Middle frontal gyrus (tissue), 1 donor: ENCODE results near the gene KDM2B.

Experiments
- DNase-seq: peaks from one replicate; pipeline ENCODE4 v3.0.0-alpha.2; 2015; ENCODE audit warnings: low spot score; ENCODE audit errors: extremely low spot score

Gene KDM2B

DNA sequence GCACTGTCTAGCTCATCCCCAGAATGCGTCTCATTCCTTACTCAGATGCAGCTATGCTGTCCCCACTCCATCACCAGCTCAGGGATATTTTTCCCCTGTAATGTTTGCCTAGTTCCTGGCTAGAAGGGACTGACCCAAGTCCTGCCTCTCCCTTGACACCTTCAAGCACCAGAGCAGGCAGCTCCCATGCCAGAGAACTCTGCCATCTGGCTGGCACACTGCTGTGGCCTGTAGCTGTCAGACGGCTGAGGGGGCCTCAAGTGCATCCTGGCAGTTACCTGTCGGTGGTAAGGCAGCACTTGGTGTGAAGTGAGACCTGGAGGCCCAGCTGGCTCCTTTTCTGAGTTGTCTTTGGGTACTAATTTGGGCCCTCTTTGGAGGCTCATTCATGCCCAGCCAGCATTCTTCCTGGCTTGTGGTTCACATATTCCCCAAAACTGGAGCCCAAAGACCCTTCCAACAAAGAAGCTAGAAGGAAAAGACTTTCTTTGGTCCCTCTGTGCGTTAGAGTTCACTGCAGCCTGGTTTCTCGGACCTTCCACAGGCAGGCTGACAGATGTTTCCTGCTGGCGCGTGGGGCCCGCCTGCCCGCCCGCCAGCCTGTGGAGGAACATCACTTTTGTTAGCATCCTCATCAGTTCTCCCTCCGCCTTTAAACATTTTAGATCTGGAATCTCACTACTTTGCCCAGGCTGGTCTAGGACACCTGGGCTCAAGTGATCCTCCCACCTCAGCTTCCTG is 147.9 kb downstream of the KDM2B start:
- DNase-seq = no peak

DNA sequence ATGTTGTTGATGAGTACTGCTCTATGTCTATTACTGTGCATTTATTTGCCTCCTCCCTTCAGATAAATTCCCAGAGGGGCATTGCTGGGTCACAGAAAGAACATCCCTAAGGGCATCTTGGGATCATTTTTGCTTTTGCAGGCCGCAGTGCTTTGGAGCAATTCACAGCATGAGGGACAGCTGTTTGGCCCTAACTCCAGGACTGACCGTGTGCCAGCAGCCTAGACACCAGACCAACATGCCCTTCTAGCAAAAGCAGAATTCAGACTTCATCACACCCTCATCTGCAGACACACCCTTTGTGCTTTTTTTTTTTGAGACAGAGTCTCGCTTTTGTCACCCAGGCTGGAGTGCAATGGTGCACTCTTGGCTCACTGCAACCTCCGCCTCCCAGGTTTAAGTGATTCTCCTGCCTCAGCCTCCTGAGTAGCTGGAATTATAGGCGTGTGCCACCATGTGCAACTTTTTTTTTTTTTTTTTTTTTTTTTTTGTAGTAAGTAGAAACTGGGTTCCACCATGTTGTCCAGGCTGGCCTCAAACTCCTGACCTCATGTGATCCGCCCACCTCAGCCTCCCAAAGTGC is 149.9 kb downstream of the KDM2B start:
- DNase-seq = no peak

DNA sequence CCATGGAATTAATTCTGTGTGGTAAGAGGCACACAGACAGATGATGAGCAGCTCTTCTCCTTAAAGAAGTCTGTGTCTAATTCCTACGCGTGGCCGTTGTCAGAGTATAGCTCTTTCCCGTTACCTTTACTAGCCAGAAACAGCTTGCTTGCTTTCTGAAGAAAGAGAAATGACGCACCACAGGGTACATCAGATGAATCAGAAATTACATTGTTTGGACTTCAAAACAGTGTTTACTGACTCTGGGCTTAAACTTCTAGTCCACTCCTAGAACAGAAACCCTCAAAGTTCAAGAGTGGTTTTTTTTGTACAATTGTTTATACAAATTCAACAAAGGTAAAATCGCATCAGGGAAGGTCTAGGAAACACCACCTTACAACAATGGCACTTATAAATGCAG is 151.9 kb downstream of the KDM2B start:
- DNase-seq = no peak

DNA sequence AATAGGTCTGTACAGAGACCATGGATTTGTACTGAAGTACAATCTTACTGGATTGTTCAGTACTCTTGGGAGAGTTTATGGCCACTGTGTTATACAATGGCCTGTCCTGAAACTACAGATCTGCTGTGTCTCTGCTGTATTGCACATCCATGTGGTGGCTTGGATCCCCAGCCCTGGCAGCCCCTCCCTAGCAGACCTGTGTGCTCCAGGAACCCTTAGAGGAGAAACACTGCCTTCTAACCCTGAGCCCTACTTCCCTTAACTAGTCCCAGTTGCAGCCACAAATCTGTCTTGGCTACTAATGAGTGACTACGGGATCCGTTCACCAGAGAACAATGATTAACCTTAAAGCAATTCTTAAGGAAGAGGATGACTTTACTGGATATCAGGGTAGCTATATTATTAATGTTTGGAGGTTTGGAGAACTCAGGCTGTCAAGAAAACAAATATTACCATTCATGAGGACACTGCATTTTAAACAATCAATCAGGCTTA is 153.2 kb downstream of the KDM2B start:
- no peak for DNase-seq

DNA sequence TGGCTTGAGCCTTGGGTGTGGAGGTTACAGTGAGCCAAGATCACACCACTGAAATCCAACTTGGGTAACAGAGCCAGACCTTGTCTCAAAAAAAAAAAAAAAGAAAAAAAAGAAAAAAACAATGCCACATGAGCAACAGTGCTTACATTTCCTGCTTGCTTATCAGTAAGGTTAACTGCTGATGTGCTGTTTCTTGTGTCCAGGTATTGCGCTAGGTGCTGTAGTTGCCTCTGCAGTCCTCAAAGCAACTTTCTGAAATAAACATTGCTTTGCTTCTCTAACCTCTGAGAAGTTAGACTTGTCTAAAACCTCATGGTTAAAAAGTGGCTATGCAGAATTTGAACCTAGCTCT is 156.2 kb downstream of the KDM2B start:
- no peak for DNase-seq

DNA sequence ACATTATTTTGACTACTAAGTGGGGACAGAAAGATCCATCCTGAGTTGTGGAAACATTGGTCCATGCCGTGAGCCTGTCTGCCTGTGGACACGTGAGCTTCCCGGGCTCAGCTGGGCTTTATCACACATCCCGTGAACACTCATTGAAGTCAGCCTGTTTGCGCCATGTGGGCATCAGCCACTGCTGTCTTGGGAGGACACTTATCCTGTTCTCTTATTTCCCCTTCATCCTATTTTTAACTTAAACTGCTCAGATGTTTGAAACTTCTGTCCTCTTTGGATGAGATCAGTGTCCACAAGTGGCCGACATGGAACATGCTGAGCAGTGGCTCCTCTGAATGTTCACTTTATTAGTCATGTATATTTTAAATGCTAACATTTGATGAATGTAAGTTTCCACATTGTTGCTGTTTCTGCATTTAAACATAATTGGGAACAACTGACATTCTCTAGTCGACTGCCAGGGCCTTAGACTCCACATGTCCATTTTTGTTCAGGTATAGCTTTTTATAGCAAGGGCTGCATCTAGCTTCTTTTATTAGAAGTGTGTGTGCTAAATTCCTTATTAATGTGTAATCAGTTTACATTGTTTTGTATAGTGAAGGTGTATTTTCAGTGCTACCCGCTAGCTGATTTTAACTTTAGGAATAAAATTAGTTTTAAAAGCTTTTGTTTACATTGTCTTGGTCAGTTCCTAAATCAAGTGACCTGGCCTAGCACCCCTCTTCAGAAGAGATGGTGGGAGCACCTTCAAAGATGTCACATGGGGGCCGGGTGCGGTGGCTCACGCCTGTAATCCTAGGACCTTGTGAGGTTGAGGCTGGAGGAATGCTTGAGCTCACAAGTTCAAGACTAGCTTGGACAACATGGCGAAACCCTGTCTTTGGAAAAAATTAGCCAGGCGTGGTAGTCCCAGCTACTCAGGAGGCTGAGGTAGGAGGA is 156.9 kb downstream of the KDM2B start:
- DNase-seq = no peak

DNA sequence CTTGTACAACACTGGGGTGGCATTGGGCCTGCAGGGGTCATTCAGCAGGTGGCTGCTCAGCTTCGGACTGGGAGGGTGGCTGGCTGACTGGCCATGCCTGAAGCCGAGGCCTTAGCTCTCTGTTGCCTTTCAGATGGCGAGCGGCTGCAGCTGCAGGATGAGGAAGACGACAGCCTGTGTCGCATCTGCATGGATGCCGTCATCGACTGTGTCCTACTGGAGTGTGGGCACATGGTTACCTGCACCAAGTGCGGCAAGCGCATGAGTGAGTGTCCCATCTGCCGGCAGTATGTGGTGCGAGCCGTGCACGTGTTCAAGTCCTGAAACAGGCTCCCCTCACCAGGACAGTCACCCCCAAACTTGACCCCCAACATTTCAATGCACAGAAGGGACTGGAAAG is 157.6 kb downstream of the KDM2B start:
- no peak for DNase-seq

DNA sequence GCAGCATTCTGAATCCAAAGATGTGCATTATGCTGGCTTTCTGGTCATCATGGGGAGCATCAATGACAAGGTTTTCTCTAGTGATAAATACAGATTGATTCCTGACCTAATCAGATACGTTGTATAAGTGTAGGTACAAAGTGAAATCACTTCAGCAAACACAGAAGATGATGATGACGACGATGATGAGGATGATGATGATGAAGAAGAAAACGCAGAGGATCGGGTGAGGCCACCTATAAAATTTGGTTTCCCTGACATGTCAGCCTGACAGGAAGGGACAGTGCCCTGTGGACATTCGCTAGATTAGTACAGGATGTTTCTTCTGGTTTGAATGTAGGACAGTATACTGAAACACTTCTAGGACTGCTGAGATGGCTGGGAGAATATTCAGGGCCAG is 160.7 kb downstream of the KDM2B start:
- DNase-seq = no peak

DNA sequence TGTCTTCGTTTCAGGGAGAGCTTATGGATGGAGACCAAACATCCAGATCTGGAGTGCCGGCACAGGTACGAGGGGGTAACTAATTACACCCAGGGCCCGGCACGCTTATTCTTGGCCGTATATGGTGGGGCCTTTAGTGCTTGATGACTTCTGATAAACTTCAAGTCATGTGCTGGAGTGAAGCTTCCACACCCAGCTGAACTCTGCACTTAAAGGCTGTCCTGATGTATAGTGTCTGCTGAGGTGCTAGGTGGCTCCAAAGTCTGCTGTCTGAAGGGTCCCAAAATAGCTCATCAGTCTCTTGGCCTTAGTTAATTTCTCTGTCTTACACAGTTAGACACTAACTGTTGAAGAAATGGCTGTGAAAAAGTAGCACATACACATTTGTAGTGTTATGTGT is 163.0 kb downstream of the KDM2B start:
- no peak for DNase-seq

DNA sequence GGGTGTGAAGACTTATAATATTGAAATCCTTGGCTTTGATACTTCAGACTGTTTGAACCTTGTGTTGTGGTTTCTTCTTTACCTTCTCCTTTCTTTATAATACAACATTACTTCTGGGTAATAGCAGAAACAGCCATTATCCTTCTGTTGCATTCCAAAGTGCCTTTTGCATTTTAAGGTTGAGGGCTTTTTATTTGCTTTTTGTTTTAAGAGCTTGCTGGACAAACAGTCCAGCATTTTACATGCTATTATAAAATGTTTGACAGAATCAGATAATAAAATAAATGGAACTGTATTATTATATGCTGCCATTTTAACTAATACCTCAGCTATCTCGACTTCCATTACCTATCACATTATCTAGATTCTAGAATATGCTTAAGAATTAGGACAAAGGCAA is 166.9 kb downstream of the KDM2B start:
- DNase-seq = no peak

DNA sequence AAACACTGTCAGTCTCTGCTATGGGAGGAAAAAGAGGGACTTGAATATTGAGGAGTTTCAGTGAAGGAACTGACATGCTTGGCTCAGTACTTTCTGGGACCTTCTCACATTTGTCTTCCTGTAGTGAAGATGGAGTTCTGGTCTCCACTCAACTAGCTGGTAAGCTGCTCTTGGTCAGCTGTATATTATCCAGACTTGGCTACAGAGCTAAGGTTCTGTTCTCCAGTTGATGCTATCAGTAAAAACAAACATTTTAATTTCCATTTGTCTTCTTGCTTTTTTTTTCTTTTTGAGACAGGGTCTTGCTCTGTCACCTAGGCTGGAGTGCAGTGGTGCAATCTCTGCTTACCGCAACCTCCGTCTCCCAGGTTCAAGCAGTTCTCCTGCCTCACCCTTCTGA is 175.6 kb downstream of the KDM2B start:
- no peak for DNase-seq

DNA sequence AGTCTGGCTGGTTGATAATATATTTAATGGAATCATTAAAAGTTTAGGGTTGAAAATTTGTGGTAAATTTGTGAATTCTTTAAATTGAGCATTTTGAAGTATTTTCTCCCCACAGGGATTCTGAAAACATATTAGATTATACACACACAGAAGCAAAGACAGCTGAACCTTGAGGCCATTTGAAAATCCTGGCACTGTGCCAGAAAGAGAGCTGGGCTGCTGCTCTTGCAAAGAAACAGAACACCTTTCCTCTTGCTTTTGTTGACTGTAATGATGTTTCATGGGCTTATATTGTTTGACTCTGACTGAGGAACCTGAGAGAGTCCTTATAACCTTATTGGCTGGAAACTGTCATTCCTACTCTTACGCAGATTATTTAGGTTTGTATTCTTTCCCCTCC is 176.1 kb downstream of the KDM2B start:
- no peak for DNase-seq

DNA sequence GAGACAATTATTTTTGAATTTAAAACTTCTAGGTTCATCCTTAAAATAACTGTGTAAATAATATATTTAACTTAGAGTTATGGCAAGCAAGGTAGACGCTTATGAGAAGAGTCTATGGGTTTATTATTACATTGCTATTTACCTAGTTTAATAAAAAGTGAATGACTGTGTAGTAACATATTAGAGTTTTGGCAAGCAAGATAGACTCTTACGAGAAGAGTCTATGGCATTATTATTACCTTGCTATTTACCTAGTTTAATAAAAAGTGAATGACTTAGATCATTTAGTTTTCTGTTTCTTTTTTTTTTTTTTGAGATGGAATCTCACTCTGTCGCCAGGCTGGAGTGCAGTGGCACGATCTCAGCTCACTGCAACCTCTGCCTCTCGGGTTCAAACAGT is 177.1 kb downstream of the KDM2B start:
- DNase-seq = no peak

DNA sequence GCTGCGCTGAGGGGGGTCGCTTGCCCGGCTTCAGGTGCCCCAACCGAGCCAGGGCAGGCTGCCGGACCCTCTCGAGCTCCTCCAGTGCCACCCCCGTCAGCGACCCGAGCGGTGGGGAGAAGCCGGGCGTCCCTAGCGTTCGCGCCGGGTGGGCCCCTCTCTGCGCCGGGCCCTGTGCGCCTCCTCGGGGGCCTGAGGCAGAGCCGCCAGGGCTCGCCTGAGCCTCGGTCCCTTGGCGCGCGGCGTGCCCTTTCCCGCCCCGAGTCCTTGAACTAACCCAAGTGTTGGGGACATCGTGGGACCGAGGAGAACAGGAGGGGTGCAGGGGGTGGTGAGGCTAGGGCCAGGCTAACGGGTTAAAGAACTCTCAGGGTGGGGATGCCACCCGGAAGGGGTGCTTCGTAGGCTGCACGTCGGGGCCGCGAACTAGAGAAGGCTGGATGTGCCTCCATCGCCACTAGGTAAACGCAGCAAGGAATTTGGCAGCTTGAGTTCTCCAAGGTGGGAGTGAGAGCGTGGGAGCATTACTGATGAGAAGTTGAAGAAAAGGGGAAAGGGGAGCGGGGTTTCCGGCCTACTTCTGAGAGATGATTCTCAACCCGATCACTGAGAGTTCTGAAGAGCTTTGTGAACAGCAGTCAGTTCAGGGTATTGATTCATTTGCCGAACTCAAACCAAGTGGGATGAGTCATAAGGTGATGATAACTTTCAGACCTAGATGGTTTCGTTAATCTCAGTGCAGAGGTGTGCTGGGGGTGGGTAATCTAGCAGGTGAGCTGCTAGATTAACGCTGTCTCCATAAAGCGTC is 180.3 kb downstream of the KDM2B start:
- no peak for DNase-seq

DNA sequence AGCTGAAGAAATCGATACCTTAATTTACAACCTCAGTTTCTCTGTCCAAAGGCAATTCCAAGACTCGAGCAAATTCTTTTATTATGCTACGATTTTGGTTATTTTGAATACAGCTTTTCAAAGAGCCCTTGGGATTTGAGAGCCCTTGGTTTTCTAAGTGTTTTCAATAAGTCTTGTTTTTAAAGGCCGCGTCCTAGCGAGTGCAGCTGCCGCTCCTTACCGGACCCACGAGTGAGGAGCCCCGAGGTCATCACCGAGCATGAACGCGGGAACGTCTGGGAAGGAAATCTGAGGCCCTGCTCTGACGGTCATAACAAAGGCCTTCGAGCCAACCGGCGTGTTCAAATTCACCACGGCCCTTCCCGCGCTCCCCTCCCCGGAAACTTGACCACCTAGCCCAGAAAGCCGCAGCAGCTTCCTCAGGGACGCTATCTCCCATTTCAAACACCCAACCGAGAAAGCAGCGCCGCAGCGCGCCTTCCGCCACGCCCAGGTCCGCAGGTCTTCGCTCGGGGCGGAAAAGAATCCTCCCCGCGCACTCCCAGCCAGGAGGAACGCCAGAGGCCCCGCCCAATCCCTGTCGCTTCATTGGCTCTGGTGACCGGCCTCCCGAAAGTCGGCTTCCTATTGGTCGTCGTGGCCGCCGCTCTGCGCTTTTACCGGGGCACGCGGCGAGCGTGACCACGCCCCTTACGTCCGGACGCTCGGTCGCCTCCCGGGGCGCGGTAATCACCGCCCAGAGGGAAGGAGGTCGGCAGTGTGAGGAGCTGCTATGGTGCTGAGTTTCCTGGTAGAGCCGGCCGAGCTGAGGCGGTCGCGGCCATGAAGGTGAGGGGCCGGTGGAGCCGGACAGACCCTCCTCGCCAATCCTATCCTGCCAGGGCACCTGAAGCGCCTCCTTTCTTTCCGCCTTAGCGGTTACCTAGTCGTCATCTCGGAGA is 181.2 kb downstream of the KDM2B start, which contains the start of gene RNF34:
RNF34 (plus strand) TSS at position 728 of the 941 bp plus-strand sequence; CDS start at position 823, 95 bp downstream.
- DNase-seq = peak; percentile 96

DNA sequence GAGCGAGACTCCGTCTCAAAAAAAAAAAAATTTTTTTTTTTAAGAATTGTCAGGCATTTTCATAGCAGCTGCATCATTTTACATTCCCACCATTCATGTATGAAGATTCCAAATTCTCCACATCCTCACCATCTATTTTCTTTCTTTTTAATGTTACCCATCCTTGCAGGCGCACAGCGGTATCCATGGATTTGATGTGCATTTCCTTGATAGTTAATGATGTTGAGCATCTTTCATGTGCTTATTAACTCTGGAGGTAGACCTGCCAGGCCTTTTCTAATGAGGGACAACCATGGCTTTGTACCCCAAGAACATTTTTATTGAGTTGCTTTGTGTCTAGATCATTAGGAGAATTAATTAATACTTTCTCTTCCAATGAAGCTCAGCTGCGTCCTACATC is 182.5 kb downstream of the KDM2B start:
- DNase-seq = no peak

DNA sequence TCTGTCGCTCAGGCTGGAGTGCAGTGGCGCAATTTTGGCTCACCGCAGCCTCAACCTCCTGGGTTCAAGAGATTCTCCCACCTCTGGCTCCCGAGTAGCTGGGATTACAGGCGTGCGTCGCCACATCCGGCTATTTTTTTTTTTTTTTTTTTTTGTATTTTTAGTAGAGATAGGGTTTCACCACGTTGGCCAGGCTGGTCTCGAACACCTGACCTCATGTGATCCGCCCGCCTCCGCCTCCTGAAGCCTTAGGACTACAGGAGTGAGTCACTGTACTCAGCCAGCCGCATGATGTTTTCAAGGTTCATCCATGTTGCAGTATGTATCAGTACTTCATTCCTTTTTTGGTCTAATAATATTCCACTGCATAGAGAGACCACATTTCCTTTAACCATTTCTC is 183.3 kb downstream of the KDM2B start:
- DNase-seq = no peak

DNA sequence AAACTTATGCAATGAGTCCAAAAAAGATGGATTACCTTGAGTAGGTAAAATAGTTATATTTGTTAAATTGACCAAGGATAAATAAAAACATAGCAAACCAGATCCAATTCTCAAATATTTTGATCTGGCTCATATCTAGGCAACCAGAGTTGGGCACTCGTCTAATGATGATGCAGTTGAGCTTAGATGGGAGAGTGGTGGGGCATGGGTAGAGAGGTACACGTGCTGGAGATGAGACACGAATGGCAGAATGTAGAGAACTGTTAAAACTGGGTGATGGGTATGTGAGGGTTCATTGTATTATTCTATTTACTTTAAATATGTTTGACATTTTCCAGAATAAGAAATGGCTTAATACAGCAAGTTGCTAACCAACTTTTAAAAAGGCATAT is 188.5 kb downstream of the KDM2B start:
- DNase-seq = no peak

DNA sequence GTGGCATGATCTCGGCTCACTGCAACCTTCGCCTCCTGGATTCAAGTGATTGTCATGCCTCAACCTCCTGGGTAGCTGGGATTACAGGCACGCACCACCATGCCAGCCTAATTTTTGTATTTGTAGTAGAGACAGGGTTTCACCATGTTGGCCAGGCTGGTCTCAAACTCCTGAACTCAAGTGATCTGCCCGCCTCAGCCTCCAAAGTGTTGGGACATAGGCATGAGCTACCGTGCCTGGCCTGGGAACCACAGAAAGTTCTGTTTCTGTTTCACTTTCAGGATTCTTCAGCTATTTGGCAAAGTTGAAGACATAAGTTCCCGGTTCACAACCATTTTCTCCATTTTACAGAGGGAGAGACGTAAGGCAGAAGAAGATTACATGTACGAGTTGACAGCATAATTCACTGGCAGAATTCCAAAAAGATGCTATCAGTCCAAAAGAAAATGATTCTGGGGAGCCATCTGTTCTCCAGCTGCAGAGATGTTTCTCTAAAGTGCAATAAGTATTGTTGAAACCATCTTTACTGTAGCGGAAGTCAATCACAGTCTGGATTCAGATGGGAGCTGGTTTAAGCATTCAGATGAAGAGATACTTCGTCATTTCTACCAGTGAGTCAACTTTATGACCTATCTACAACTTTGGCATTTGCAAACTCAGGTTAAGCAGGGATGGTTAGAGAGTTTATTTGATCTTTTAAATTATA is 189.1 kb downstream of the KDM2B start:
- no peak for DNase-seq

DNA sequence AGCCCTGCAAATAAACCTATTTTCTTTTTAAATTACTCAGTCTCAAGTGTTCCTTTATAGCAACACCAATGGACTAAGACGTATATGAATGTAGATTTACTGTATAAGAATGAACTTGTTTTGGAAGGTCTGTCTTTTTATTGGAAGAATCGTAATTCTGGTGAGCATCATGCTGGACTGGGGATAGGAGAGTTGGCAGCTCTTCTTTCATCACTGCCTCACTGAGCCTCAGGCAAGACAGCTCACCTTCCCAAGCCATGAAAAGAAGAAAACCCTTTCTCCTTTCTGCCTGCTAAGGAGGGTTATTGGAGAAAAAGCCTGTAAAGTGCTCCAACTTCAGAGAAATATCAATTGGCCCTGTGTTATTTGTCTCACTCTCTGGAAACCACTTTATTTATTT is 190.0 kb downstream of the KDM2B start:
- DNase-seq = no peak
